Stomach (tissue), 9 donors: ENCODE measurements around the gene AFAP1L1. TPM values are rescaled to one million over a fixed set of nuclear protein-coding genes. Genes with fewer than 3 reads are reported as not detected.

Source experiments
- DNase-seq, 2 donors: peaks; one replicate each; pipeline versions ENCODE4 v3.0.0 to v3.0.0-alpha.2; 2013 to 2019
- H3K27ac ChIP-seq, 5 donors: fragments of 200-600 bp in 4 of 5; sonication (generic) in 4 of 5; one replicate each; pipeline ENCODE4 v1.5.1; 2013 to 2019; ENCODE audit warnings: mild to moderate bottlenecking in 1 of 5, moderate library complexity in 1 of 5
- H3K27me3 ChIP-seq, 3 donors: fragments of 200-600 bp; sonication (generic); one replicate each; pipeline ENCODE4 v1.5.1; 2017 to 2019; ENCODE audit warnings: mixed run types in 1 of 3
- H3K36me3 ChIP-seq, 4 donors: fragments of 200-600 bp; sonication (generic); 1 replicate in 3 of 4; 2 replicates in 1 of 4; pipeline ENCODE4 v1.5.1; 2016 to 2019
- H3K4me1 ChIP-seq, 4 donors: fragments of 200-600 bp; sonication (generic); one replicate each; pipeline ENCODE4 v1.5.1; 2016 to 2019
- H3K4me3 ChIP-seq, 4 donors: fragments of 200-600 bp; sonication (generic) in 3 of 4; one replicate each; pipeline ENCODE4 v1.5.1; 2016 to 2019; ENCODE audit warnings: mild to moderate bottlenecking in 1 of 4
- H3K9me3 ChIP-seq, 4 donors: fragments of 200-600 bp; sonication (generic); one replicate each; pipeline ENCODE4 v1.5.1; 2016 to 2019
- EP300 ChIP-seq: sonication (generic); formaldehyde crosslinking; IDR thresholded peaks from one replicate; pipeline ENCODE4 v1.6.1; 2017; ENCODE audit warnings: antibody characterized with exemption
- POLR2A ChIP-seq, 4 donors: fragments of 450-650 bp; IDR thresholded peaks; one replicate each; pipeline ENCODE4 v1.6.1; 2016; ENCODE audit warnings: antibody characterized with exemption in 4 of 4, control low read depth in 2 of 4, mild to moderate bottlenecking in 1 of 4, moderate library complexity in 1 of 4
- POLR2AphosphoS5 ChIP-seq, 3 donors: sonication (generic); formaldehyde crosslinking; IDR thresholded peaks; one replicate each; pipeline ENCODE4 v1.6.1; 2016; ENCODE audit warnings: antibody characterized with exemption in 3 of 3
- WGBS, 5 donors: extraction: QIAGEN DNeasy Blood & Tissue Kit in 3 of 5; methylation state at CpG; one replicate each; pipeline versions ENCODE4 v1.1.5 to v1.1.7; 2013 to 2018; 5-methylcytosine and 5-hydroxymethylcytosine counted together
- intact Hi-C: fragments of 100-400 bp; cut with DNase I; formaldehyde crosslinking; loops from one replicate; pipeline ENCODE4 v1.15.1; 2023; ENCODE audit warnings: low total_unique reads
- polyA plus RNA-seq, 3 donors: library from polyadenylated mRNA; stranded (reverse); fragments of 200-250 nt; gene quantifications; one replicate each; pipeline ENCODE4 v1.2.3, GENCODE V29; 2013
- total RNA-seq, 5 donors: library from RNA; depleted of rRNA; stranded (reverse); fragments of >200 nt; gene quantifications; one replicate each; pipeline versions ENCODE4 v1.1.0 to v1.2.3, GENCODE V29; 2014 to 2016
- TF ChIP-seq, protein P1 (sequence below), 7 experiments: fragments of 450-650 bp in 4 of 7; fragments of 200-600 bp in 3 of 7; sonication (generic) in 3 of 7; IDR thresholded peaks; one replicate each; pipeline ENCODE4 v1.5.1; 2016 to 2019; ENCODE audit warnings: antibody characterized with exemption in 7 of 7, control low read depth in 2 of 7, mild to moderate bottlenecking in 1 of 7
- donor health status: healthy with polysubstance abuse.
- donor health status: Bipolar disorder and iron deficiency.
- donor health status: healthy.

The AFAP1L1 gene
- total and polyA plus RNA-seq, 8 donors, result 0.29 to 66.5 (median 3.3) TPM

DNA sequence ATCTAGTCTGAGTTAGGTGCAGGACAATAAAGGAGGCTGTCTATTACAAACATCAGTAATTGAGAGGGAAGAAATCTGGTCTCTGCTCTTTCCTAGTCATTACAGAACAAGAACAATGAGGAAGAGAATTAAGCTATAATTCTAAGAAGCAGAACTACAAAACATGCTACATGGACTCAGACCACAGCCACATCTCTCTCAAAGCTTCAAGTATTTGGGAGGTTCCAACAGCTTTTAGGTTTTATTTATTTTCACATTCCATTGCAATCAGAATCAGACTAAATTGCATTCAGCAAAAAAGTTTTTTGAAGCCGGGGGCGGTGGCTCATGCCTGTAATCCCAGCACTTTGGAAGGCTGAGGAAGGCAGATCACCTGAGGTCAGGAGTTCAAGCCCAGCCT lies 72.5 kb downstream of the AFAP1L1 start:
- 62 to 78% (median 72%) methylated on average over 2 of the region's 2 CpGs for WGBS, 5 donors

DNA sequence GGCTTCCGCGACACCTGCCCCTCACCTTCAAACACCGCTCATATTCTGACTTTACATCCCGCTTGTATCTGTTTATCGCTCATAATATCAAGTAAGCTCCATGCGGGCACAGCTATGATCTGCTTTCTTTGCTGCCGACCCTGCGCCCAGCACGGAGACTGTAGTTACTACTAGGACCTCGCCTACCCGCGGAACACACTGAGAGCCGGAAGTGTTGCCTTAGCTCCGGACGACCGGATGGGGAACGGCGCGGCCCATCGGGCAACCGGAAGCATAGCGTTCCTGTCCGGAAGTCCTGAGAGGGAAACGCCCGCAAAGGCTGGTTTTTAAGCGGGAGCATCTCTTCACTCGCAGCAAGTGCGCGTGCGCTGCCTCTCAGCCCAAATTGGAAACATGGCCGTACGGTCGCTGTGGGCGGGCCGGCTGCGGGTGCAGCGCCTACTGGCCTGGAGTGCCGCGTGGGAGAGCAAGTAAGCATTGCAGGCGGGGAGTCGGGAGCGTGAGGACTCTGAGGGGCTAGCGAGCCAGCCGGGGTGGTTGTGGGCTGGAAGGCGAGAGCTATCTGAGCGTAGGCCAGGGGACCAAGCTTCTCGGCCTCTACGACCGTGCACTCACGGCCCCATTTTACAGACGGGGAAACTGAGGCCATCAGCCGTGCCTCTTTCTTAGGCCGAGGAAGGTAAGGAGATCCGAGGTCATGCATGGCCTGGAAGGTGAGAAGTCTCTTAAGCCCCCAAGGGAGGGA lies 73.7 kb downstream of the AFAP1L1 start, which contains the start of gene GRPEL2:
GRPEL2 (plus strand) TSS at position 353 of the 745 bp plus-strand sequence; CDS start at position 394, 41 bp downstream.
- peak; percentile 94 to 98 for DNase-seq
- H3K36me3 ChIP-seq, result peaks cover 16 to 32% (median 28%) of the 10 kb centered on the region in 4 donors
- intact Hi-C loops, result no loop called here
- H3K4me3 ChIP-seq, result peak within 1 kb of the TSS; percentile 64 to 94 (median 80)
- peaks cover 16 to 42% (median 23%) of the 10 kb centered on the region in 4 donors for H3K4me1 ChIP-seq
- 0 to 1% (median 1%) methylated on average over 52 to 54 of the region's 54 CpGs for WGBS, 5 donors
- H3K27ac ChIP-seq, result peak within 1 kb of the TSS; percentile 70 to 83 (median 78)
- H3K27me3 ChIP-seq, result no peaks in the 10 kb centered on the region
- peak; percentile 82 to 96 (median 83) for TF ChIP-seq POLR2AphosphoS5 (IDR thresholded peaks at IDR 0.05)
- TF ChIP-seq EP300, result no peak
- no peaks in the 10 kb centered on the region for H3K9me3 ChIP-seq

More for the DNA sequence above, 72.5 kb downstream of the AFAP1L1 start:
- H3K4me1 ChIP-seq, result peaks cover 16 to 41% (median 23%) of the 10 kb centered on the region in 4 donors
- H3K36me3 ChIP-seq, result peaks cover 6 to 29% (median 16%) of the 10 kb centered on the region in 4 donors
- DNase-seq, result no peak
- H3K27me3 ChIP-seq, result no peaks in the 10 kb centered on the region
- H3K4me3 ChIP-seq, result peak overlapping the region in 1 of 4 donors; percentile 87
- TF ChIP-seq, protein P1, sequence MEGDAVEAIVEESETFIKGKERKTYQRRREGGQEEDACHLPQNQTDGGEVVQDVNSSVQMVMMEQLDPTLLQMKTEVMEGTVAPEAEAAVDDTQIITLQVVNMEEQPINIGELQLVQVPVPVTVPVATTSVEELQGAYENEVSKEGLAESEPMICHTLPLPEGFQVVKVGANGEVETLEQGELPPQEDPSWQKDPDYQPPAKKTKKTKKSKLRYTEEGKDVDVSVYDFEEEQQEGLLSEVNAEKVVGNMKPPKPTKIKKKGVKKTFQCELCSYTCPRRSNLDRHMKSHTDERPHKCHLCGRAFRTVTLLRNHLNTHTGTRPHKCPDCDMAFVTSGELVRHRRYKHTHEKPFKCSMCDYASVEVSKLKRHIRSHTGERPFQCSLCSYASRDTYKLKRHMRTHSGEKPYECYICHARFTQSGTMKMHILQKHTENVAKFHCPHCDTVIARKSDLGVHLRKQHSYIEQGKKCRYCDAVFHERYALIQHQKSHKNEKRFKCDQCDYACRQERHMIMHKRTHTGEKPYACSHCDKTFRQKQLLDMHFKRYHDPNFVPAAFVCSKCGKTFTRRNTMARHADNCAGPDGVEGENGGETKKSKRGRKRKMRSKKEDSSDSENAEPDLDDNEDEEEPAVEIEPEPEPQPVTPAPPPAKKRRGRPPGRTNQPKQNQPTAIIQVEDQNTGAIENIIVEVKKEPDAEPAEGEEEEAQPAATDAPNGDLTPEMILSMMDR (IDR thresholded peaks at IDR 0.05), result no peak
- no peak for TF ChIP-seq EP300
- no peak for TF ChIP-seq POLR2A (IDR thresholded peaks at IDR 0.05)
- TF ChIP-seq POLR2AphosphoS5 (IDR thresholded peaks at IDR 0.05), result no peak
- peak overlapping the region in 3 of 5 donors; percentile 78 to 83 (median 83) for H3K27ac ChIP-seq
- no peaks in the 10 kb centered on the region for H3K9me3 ChIP-seq
- intact Hi-C loops, result no loop called here

DNA sequence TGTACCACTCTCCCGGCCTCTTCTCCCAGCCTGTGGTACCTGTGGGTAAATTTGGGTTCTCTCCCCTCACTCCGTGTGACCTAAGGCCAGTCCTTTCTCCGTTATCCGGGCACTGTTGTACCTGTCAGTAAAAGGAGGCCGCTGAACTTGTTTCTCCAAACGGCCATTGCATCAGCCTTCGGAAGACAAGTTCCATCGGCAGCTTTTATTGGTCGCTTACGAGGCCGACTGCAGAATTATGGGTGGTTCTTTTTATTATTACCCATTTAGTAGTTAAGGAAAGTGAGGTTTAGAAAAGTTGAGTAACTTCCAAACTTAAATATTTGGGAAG lies 74.2 kb downstream of the AFAP1L1 start:
- DNase-seq, result peak in 1 of 2 donors; percentile 51
- H3K36me3 ChIP-seq, result peaks cover 22 to 36% (median 32%) of the 10 kb centered on the region in 4 donors
- H3K4me1 ChIP-seq, result peaks cover 16 to 42% (median 23%) of the 10 kb centered on the region in 4 donors
- peak overlapping the region; percentile 70 to 83 (median 78) for H3K27ac ChIP-seq
- H3K9me3 ChIP-seq, result no peaks in the 10 kb centered on the region
- TF ChIP-seq POLR2AphosphoS5 (IDR thresholded peaks at IDR 0.05), result no peak
- no peak for TF ChIP-seq EP300
- TF ChIP-seq, protein P1 (IDR thresholded peaks at IDR 0.05), result no peak
- intact Hi-C loops, result no loop called here
- H3K4me3 ChIP-seq, result peak overlapping the region; percentile 64 to 94 (median 80)
- 1 to 3% (median 2%) methylated on average over 10 to 11 of the region's 11 CpGs for WGBS, 5 donors
- H3K27me3 ChIP-seq, result no peaks in the 10 kb centered on the region

DNA sequence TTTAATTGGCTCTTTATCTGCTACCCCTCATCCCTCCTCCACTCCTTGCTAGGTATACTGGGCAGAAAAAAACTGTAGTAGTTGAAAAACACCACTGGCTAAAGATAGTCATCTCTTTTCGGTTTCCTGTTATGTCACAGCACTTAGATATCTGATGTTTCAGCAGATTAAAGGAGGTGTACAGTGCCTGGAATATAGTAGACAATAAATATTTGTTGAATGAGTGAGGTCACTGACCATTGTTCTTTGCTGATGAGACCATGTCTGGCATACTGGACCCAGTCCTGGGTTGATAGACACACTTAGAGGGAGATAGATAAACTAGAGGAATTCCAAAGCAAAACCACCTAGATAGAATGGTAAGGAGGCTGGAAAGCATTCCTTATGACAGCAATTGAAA lies 76.9 kb downstream of the AFAP1L1 start:
- no peak for DNase-seq
- H3K9me3 ChIP-seq, result no peaks in the 10 kb centered on the region
- intact Hi-C loops, result no loop called here
- TF ChIP-seq EP300 (no peak), POLR2AphosphoS5 (IDR thresholded peaks at IDR 0.05) (no peak), POLR2A (IDR thresholded peaks at IDR 0.05) (no peak)
- TF ChIP-seq, protein P1 (IDR thresholded peaks at IDR 0.05), result no peak
- H3K4me1 ChIP-seq, result peaks cover 16 to 42% (median 23%) of the 10 kb centered on the region in 4 donors
- peak overlapping the region in 2 of 5 donors; percentile 1 to 14 for H3K27ac ChIP-seq
- peaks cover 33 to 63% (median 59%) of the 10 kb centered on the region in 4 donors for H3K36me3 ChIP-seq
- 74 to 93% (median 79%) methylated on average over 1 of the region's 1 CpG for WGBS, 5 donors
- H3K27me3 ChIP-seq, result no peaks in the 10 kb centered on the region
- no peak overlapping the region for H3K4me3 ChIP-seq
